Chondrocyte (in vitro differentiated cells): ENCODE measurements around the gene PIGX. TPM values are rescaled to one million over a fixed set of nuclear protein-coding genes. Genes with fewer than 3 reads are reported as not detected.

Source experiments
- DNase-seq: peaks from one replicate; pipeline ENCODE4 v3.0.0; 2021; ENCODE audit warnings: mixed read lengths, low spot score
- H3K27ac Mint-ChIP-seq: one replicate; pipeline ENCODE4 v1.8.0; 2021; ENCODE audit warnings: mild to moderate bottlenecking, moderate library complexity, mixed read lengths; ENCODE audit not compliant: unreplicated experiment
- H3K27me3 Mint-ChIP-seq: 2 replicates; pipeline ENCODE4 v1.8.0; 2021; ENCODE audit warnings: low read depth, mixed read lengths
- H3K36me3 Mint-ChIP-seq: 2 replicates; pipeline ENCODE4 v1.8.0; 2021; ENCODE audit warnings: low read depth, mixed read lengths
- H3K4me1 Mint-ChIP-seq: 2 replicates; pipeline ENCODE4 v1.8.0; 2021; ENCODE audit warnings: low read depth, mild to moderate bottlenecking, mixed read lengths
- H3K4me3 Mint-ChIP-seq: one replicate; pipeline ENCODE4 v1.8.0; 2021; ENCODE audit warnings: mild to moderate bottlenecking, moderate library complexity, mixed read lengths; ENCODE audit not compliant: unreplicated experiment
- H3K9me3 Mint-ChIP-seq: 2 replicates; pipeline ENCODE4 v1.8.0; 2021; ENCODE audit warnings: low read depth, mixed read lengths
- CTCF ChIP-seq: fragments of 200-600 bp; sonication (generic); IDR thresholded peaks from 2 replicates; pipeline ENCODE4 v1.5.0; 2021; ENCODE audit warnings: antibody characterized with exemption, mild to moderate bottlenecking, moderate library complexity
- long read RNA-seq: library from polyadenylated mRNA; stranded (forward); transcript quantifications from one replicate; pipeline ENCODE4 v2.0.0, GENCODE V29; 2021
- total RNA-seq: library from RNA; stranded (reverse); gene quantifications from 3 replicates; pipeline ENCODE4 v1.2.1, GENCODE V29; 2021

The PIGX gene
- total RNA-seq: 27.2 to 31.2 TPM (median 30.8 TPM) in 3 replicates
- long read RNA-seq, transcript PIGX-202 (6 exons, 3,057 nt): major isoform, 58 of 90 reads
- long read RNA-seq, partial matches to known transcripts: 0 of 90 reads
- long read RNA-seq, other reads (novel, unspliced or antisense): 28 of 90 reads

GRCh38 chr3:196711838-196712513, at the start of gene PIGX, which contains the start of gene CEP19:
Gene PIGX (plus strand): TSS chr3:196712377.
Gene CEP19 (minus strand): TSS chr3:196712250. CDS start chr3:196708657, 3,593 bp downstream.
- TF ChIP-seq CTCF: peak; percentile 2
- H3K9me3 Mint-ChIP-seq: no peaks in the 10 kb centered on the region
- H3K27ac Mint-ChIP-seq: peak within 1 kb of the TSS; percentile 98
- H3K36me3 Mint-ChIP-seq: no peaks in the 10 kb centered on the region
- DNase-seq: peak; percentile 94
- H3K4me1 Mint-ChIP-seq: peaks cover 21% of the 10 kb centered on the region
- no peaks in the 10 kb centered on the region for H3K27me3 Mint-ChIP-seq
- peak within 1 kb of the TSS; percentile 93 for H3K4me3 Mint-ChIP-seq

- no peak for DNase-seq
- H3K4me1 Mint-ChIP-seq: peaks cover 10% of the 10 kb centered on the region
- no peak for TF ChIP-seq CTCF
- no peaks in the 10 kb centered on the region for H3K27me3 Mint-ChIP-seq
- no peak overlapping the region for H3K4me3 Mint-ChIP-seq
- no peaks in the 10 kb centered on the region for H3K9me3 Mint-ChIP-seq
- H3K27ac Mint-ChIP-seq: no peak overlapping the region
- no peaks in the 10 kb centered on the region for H3K36me3 Mint-ChIP-seq
These were observed 49.2 kb upstream of the PIGX start for GRCh38 chr3:196662711-196663571.

GRCh38 chr3:196666001-196666867, 45.9 kb upstream of the PIGX start:
- H3K36me3 Mint-ChIP-seq: no peaks in the 10 kb centered on the region
- peaks cover 6% of the 10 kb centered on the region for H3K27me3 Mint-ChIP-seq
- no peak overlapping the region for H3K27ac Mint-ChIP-seq
- peak overlapping the region; percentile 12 for H3K4me3 Mint-ChIP-seq
- H3K9me3 Mint-ChIP-seq: no peaks in the 10 kb centered on the region
- no peak for DNase-seq
- TF ChIP-seq CTCF: peak; percentile 10
- H3K4me1 Mint-ChIP-seq: peaks cover 14% of the 10 kb centered on the region

GRCh38 chr3:196667056-196667825, 44.9 kb upstream of the PIGX start:
- peaks cover 14% of the 10 kb centered on the region for H3K4me1 Mint-ChIP-seq
- H3K27ac Mint-ChIP-seq: no peak overlapping the region
- no peaks in the 10 kb centered on the region for H3K36me3 Mint-ChIP-seq
- H3K9me3 Mint-ChIP-seq: no peaks in the 10 kb centered on the region
- no peak overlapping the region for H3K4me3 Mint-ChIP-seq
- peaks cover 11% of the 10 kb centered on the region for H3K27me3 Mint-ChIP-seq
- no peak for TF ChIP-seq CTCF
- DNase-seq: no peak
